Forelimb muscle (tissue), 1 donor: ENCODE results near the gene ATF7IP. TPM values are rescaled to one million over a fixed set of nuclear protein-coding genes. Genes with fewer than 3 reads are reported as not detected.

Experiments used
- DNase-seq: peaks from one replicate; pipeline ENCODE4 v3.0.0-alpha.2; 2013; ENCODE audit warnings: low read depth
- polyA plus RNA-seq: library from polyadenylated mRNA; unstranded; fragments of 120-200 nt; gene quantifications from one replicate; pipeline ENCODE4 v1.2.1, GENCODE V29; 2013; ENCODE audit not compliant: insufficient read length

Gene ATF7IP
- polyA plus RNA-seq, 1 donor, result 31.0 TPM

- DNase-seq, result no peak
These were observed 117.4 kb downstream of the ATF7IP start for GRCh38 chr12:14482886-14483285.

GRCh38 chr12:14495326-14495725 lies 129.8 kb downstream of the ATF7IP start:
- DNase-seq, result no peak

- no peak for DNase-seq
These were observed 140.4 kb downstream of the ATF7IP start for GRCh38 chr12:14505626-14506596.

- no peak for DNase-seq
These were observed 145.1 kb downstream of the ATF7IP start for GRCh38 chr12:14510574-14510973.

GRCh38 chr12:14514154-14514842 lies 148.8 kb downstream of the ATF7IP start:
- no peak for DNase-seq

- no peak for DNase-seq
These were observed 149.5 kb downstream of the ATF7IP start for GRCh38 chr12:14514946-14515345.

GRCh38 chr12:14521822-14522221 lies 156.3 kb downstream of the ATF7IP start:
- DNase-seq, result no peak

- no peak for DNase-seq
These were observed 160.5 kb downstream of the ATF7IP start for GRCh38 chr12:14525964-14526363.

GRCh38 chr12:14532152-14532551 lies 166.7 kb downstream of the ATF7IP start:
- DNase-seq, result no peak

GRCh38 chr12:14537088-14537487 lies 171.6 kb downstream of the ATF7IP start:
- DNase-seq, result no peak

GRCh38 chr12:14540801-14541462 lies 175.4 kb downstream of the ATF7IP start:
- DNase-seq, result no peak

GRCh38 chr12:14545144-14546124 lies 180.0 kb downstream of the ATF7IP start:
- no peak for DNase-seq

- DNase-seq, result no peak
These were observed 182.1 kb downstream of the ATF7IP start for GRCh38 chr12:14547571-14547970.

GRCh38 chr12:14548609-14549008 lies 183.1 kb downstream of the ATF7IP start:
- no peak for DNase-seq

Other genes with a start within 250 kb of the ATF7IP start
- gene PLBD1, start 202.2 kb downstream of the ATF7IP start, polyA plus RNA-seq, result 20.0 TPM